GM12878 (cell line): ENCODE measurements around the gene CORO2B. TPM values are rescaled to one million over a fixed set of nuclear protein-coding genes. Genes with fewer than 3 reads are reported as not detected.

Experiments
- ATAC-seq: fragments of 200-7000 bp; cut with Tn5 transposase; 3 replicates; pipeline ENCODE4 v1.9.1; 2020; ENCODE audit warnings: mild to moderate bottlenecking, moderate library complexity
- BruUV-seq: library from RNA; stranded (reverse); fragments of 400-500 nt; replicated peaks from 2 replicates; lab custom pipeline; 2021; lab: Mats Ljungman, UMichigan
- CTCF ChIA-PET: fragments of 300-600 bp; sonication (Branson Sonifier 250); formaldehyde crosslinking; extraction: SDS; loops from one replicate; lab custom pipeline; 2021; ENCODE audit warnings: inconsistent platforms; lab: Yijun Ruan, JAX
- POLR2A ChIA-PET: fragments of 350-600 bp; formaldehyde crosslinking; extraction: SDS; loops from one replicate; lab custom pipeline; 2021; ENCODE audit warnings: inconsistent platforms; lab: Charles Lee
- RAD21 ChIA-PET: fragments of 300-600 bp; sonication (Branson Sonifier 250); formaldehyde crosslinking; loops from one replicate; lab custom pipeline; 2023; ENCODE audit warnings: antibody characterized with exemption; ENCODE audit not compliant: unreplicated experiment; lab: Charles Lee
- SMC1A ChIA-PET: fragments of 300-600 bp; sonication (Branson Sonifier 250); formaldehyde crosslinking; loops from one replicate; lab custom pipeline; 2023; ENCODE audit not compliant: unreplicated experiment, uncharacterized antibody; lab: Charles Lee
- DNase-seq: peaks from one replicate; pipeline ENCODE4 v3.0.0-alpha.2; 2011; ENCODE audit warnings: low read depth, low spot score
- FAIRE-seq: peaks from 3 replicates; lab custom pipeline; 2011; peaks lifted over from hg19 to GRCh38; lab: Jason Lieb, UNC
- H2AFZ ChIP-seq: 2 replicates; pipeline ENCODE4 v1.6.0; 2011; ENCODE audit warnings: low read depth, low read length, control low read depth; ENCODE audit not compliant: control insufficient read depth
- H3K27ac ChIP-seq: 2 replicates; pipeline ENCODE4 v1.5.1; 2011; ENCODE audit warnings: control low read depth; ENCODE audit not compliant: control insufficient read depth, insufficient read depth
- H3K27me3 ChIP-seq, 2 experiments: replicated peaks in 1 of 2; 2 replicates each; pipeline versions ENCODE4 v1.6.0 to v1.6.1; 2011; ENCODE audit warnings: low read length in 1 of 2; ENCODE audit not compliant: control insufficient read depth in 2 of 2, insufficient read depth in 2 of 2
- H3K36me3 ChIP-seq, 2 experiments: 2 replicates each; pipeline ENCODE4 v1.5.1; 2011; ENCODE audit warnings: low read length in 1 of 2; ENCODE audit not compliant: control insufficient read depth in 2 of 2, insufficient read depth in 2 of 2
- H3K4me1 ChIP-seq: 2 replicates; pipeline ENCODE4 v1.6.1; 2011; ENCODE audit warnings: mild to moderate bottlenecking, low read length, moderate library complexity, mixed read lengths; ENCODE audit not compliant: control insufficient read depth, insufficient read depth
- H3K4me2 ChIP-seq: 2 replicates; pipeline ENCODE4 v1.6.0; 2011; ENCODE audit warnings: control low read depth; ENCODE audit not compliant: control insufficient read depth, insufficient read depth
- H3K4me3 ChIP-seq: fragments of 200-600 bp; sonication (generic); 2 replicates; pipeline ENCODE4 v1.5.1; 2016
- H3K79me2 ChIP-seq: 2 replicates; pipeline ENCODE4 v1.6.0; 2011; ENCODE audit warnings: low read length; ENCODE audit not compliant: control insufficient read depth, insufficient read depth
- H3K9ac ChIP-seq: 2 replicates; pipeline ENCODE4 v1.8.0; 2011; ENCODE audit warnings: low read length, control low read depth, mixed read lengths; ENCODE audit not compliant: control insufficient read depth, insufficient read depth
- H3K9me3 ChIP-seq: replicated peaks from 3 replicates; pipeline ENCODE4 v1.5.1; 2011; ENCODE audit warnings: mild to moderate bottlenecking, low read length; ENCODE audit not compliant: control insufficient read depth, insufficient read depth
- H4K20me1 ChIP-seq: 2 replicates; pipeline ENCODE4 v1.6.0; 2011; ENCODE audit not compliant: control insufficient read depth, insufficient read depth
- CREM ChIP-seq: IDR thresholded peaks from 2 replicates; pipeline ENCODE4 v1.6.1; 2014; ENCODE audit warnings: antibody characterized with exemption, low read depth
- NR2C1 ChIP-seq: fragments of 450-650 bp; IDR thresholded peaks from 2 replicates; pipeline ENCODE4 v1.6.1; 2017; ENCODE audit warnings: antibody characterized with exemption, mild to moderate bottlenecking, moderate library complexity
- STAT3 ChIP-seq: IDR thresholded peaks from 2 replicates; pipeline ENCODE4 v1.6.1; 2011; ENCODE audit warnings: low read depth, low read length, improper control_type of control experiment
- ZBTB11 ChIP-seq: fragments of 450-650 bp; formaldehyde crosslinking; IDR thresholded peaks from 2 replicates; pipeline ENCODE4 v1.5.0; 2022; ENCODE audit warnings: mild to moderate bottlenecking, missing genetic modification characterization
- in situ Hi-C: fragments of 300-500 bp; cut with MboI; formaldehyde crosslinking; loops from 9 replicates; pipeline ENCODE4 v1.14.3; 2018; ENCODE audit warnings: mixed read lengths
- intact Hi-C: fragments of 100-400 bp; cut with micrococcal nuclease; formaldehyde crosslinking; loops from one replicate; pipeline ENCODE4 v1.14.2; 2022; ENCODE audit not compliant: unreplicated experiment
- polyA plus RNA-seq, 11 experiments: library from polyadenylated mRNA; depleted of rRNA in 4 of 11; unstranded in 6 of 11; stranded (reverse) in 5 of 11; fragments of >200 nt; fragmentation: Nextera tagmentation in 4 of 11; fragmentation: Illumina TruSeq in 1 of 11; extraction: Ambion mirVana in 4 of 11; extraction: Trizol in 1 of 11; gene quantifications; 1 replicate in 1 of 11; 2 replicates in 10 of 11; pipeline versions ENCODE4 v1.2.1 to v1.2.3, GENCODE V29; 2011 to 2016; ENCODE audit warnings: inconsistent platforms in 2 of 11, missing spikeins in 2 of 11, low read depth in 1 of 11
- total RNA-seq, 4 experiments: library from RNA; depleted of rRNA in 3 of 4; stranded (reverse); fragments of >200 nt in 3 of 4; fragmentation: Illumina TruSeq in 1 of 4; extraction: Trizol in 1 of 4; gene quantifications; 2 replicates each; pipeline versions ENCODE4 v1.2.1 to v1.2.3, GENCODE V29; 2013 to 2021

The CORO2B gene
- total and polyA plus RNA-seq, 10 of the 15 experiments (the other 5 are each of a cell fraction or from before 2014, with no cell fraction given) = 0.05 to 0.73 (median 0.13) TPM; not detected in 4

DNA sequence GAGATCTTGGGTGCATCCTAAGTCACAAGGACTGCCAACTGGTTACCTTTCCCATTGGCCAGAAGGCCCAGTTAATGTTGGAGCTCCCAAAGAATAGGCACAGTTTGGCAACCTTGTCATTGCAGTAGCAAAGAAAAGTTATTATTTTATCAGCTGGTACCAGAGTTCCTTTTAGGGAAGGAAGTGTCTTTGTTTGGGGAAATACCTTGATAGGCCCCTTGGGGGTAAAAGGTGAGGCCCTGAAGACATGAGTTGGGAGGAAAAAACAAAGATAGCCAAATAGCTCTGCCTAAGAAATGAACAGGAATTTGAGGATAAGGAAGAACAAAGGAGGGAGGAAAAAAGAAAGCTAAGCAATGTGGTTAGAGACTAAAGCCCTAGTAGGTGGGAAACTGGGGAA is 156.1 kb downstream of the CORO2B start (continued):
- no peak for TF ChIP-seq ZBTB11 (CRISPR knock-in tag)
- TF ChIP-seq NR2C1 = no peak

GRCh38 chr15:68735610-68736009 is 156.8 kb downstream of the CORO2B start:
- peaks cover 0 to 3% of the 10 kb centered on the region in 2 experiments; a peak in 1 of 4 replicates for H3K27me3 ChIP-seq
- H3K4me1 ChIP-seq = no peaks in the 10 kb centered on the region
- no TSS peak for BruUV-seq
- ChIA-PET RAD21 (interaction anchor here (1.0 kb wide), 1 partner anchor 139 kb away, joined by 3 read pairs; no protein-coding TSS in a partner anchor), POLR2A (no interaction called here), SMC1A (interaction anchor here (0.7 to 2.6 kb wide), 3 partner anchors 11 to 140 kb away, joined by 3 to 14 read pairs (median 3); no protein-coding TSS in a partner anchor), CTCF (interaction anchor here (1.2 to 3.1 kb wide), 3 partner anchors 81 to 141 kb away, joined by 4 to 12 read pairs (median 9); no protein-coding TSS in a partner anchor)
- intact Hi-C loops = no loop called here
- no peak overlapping the region for H3K27ac ChIP-seq
- no peak overlapping the region for H3K9ac ChIP-seq
- H2AFZ ChIP-seq = no peak overlapping the region
- H3K9me3 ChIP-seq = no peaks in the 10 kb centered on the region
- ATAC-seq (no peak), FAIRE-seq (no peak), DNase-seq (no peak)
- in situ Hi-C loops = no loop called here
- no peaks in the 10 kb centered on the region for H4K20me1 ChIP-seq
- H3K36me3 ChIP-seq = no peaks in the 10 kb centered on the region
- H3K79me2 ChIP-seq = no peaks in the 10 kb centered on the region
- TF ChIP-seq STAT3 (no peak), CREM (no peak)
- no peak overlapping the region for H3K4me3 ChIP-seq
- no peak overlapping the region for H3K4me2 ChIP-seq
